ENCODE data around the gene EIF3D.

EIF3D gene

DNA sequence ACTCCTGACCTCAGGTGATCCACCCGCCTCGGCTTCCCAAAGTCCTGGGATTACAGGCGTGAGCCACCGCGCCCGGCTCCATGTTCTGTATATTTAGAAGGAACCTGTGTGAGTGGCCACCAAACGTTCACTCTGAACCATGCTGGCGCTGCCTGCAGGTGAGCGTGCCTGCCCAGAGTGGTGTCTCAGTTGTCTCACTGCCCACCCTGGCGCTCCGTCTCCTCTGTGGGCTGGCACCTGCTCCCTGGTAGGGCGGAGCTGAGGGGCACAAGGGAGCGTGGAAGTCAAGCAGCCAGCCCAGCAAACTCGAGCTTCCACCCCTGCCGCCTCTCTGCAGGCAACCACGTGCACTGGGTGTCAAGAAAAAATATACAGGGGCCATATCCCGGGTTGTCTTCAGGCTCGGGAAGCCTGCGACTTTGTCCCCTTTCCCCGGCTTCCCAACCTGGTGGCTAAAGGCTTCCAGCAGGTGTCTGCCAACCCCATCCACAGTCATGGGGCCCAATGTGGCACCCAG is 64.2 kb downstream of the EIF3D start:
- no peak for DNase-seq

DNA sequence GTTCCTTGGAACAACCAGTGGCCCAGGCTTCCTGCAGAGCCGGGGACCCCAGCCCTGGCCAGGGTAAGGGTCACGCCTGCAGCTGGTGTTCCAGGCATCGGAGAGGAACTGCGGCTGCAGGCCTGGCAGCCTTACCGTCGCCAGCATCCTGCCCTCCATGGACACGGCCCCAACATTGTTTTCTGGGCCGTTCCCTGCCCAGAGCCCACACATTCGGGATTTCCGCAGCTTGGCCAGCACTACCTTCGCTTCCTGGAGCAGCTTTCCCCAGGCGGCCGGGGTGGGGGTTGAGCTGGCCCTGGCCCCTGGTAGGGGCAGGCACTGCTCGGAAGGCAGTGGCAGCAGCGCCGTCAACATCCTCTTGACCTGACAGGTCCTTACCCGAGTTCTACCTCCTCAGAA is 65.2 kb downstream of the EIF3D start:
- no peak for DNase-seq

DNA sequence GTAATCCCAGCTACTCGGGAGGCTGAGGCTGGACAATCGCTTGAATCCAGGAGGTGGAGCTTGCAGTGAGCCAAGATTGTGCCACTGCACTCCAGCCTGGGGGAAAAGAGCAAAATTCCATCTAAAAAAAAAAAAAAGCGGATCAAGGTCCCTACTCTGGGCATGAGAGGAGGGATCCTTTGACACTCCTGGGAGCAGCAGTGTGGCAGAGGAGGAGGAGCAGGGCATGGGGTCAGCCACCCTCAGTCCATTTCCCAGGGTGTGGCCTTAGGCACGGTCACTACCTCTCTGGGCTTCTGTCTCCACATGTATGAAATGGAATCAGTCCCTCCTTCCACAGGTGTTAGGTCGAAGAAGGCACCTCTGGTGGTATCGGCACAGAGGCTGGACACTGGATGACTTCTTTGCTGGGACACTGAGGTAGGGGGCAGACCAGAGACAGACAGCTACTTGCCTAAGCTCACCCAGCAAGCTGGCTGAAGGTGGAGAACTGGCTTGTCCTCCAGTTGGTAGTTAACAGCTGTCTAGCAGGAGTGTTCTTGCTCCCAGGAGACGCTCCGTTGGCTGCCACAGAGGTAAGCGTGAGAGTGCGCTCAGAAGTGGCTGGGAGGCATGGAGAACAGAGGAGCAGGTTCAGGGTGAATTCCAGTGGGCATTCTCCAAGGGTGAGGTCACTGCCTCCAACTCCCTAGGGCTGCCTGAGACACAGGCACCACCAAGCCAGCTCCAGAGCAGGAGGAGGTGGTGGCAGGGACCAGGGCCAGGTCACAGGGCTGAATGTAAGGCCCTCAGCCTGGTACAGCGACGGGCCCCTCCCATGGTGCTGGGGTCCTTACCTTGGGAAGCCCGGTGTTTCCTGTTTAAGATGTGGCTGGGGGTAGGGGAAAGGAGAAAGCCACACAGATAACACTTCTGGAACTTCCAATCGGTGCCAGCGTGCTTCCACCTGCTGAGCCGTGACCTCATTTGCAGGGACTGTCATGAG is 67.0 kb downstream of the EIF3D start:
- DNase-seq: no peak

All from GOT3 (cell line).